Ishikawa (cell line): ENCODE data around the gene OPRL1.

Experiments used
- CEBPB ChIP-seq: IDR thresholded peaks from 2 replicates; pipeline ENCODE4 v1.6.1; 2012
- EGR1 ChIP-seq: IDR thresholded peaks from 2 replicates; pipeline ENCODE4 v1.6.1; 2012
- FOXM1 ChIP-seq: IDR thresholded peaks from 2 replicates; pipeline ENCODE4 v1.6.1; 2012; ENCODE audit warnings: low read depth, borderline replicate concordance
- NFIC ChIP-seq: IDR thresholded peaks from 2 replicates; pipeline ENCODE4 v1.6.1; 2012
- TAF1 ChIP-seq: IDR thresholded peaks from 2 replicates; pipeline ENCODE4 v1.6.1; 2012; ENCODE audit warnings: low read depth, mild to moderate bottlenecking

GRCh38 chr20:64114356-64114971 lies 34.6 kb downstream of the OPRL1 start:
- TF ChIP-seq FOXM1 (no peak), EGR1 (no peak), TAF1 (no peak), NFIC (no peak), CEBPB (no peak)
